Liver (tissue), 9 donors: Measurements from ENCODE around the gene MKI67. TPM values are rescaled to one million over a fixed set of nuclear protein-coding genes. Genes with fewer than 3 reads are reported as not detected.
"Not testable (repeated sequence)": the region's sequence is repeated elsewhere in the genome, so short reads cannot be mapped to it uniquely, and the experiment has no call there.

ENCODE experiments used
- DNase-seq: peaks from one replicate; pipeline ENCODE4 v3.0.0-alpha.2; 2017; ENCODE audit warnings: low spot score
- H3K27ac ChIP-seq, 2 donors: one replicate each; pipeline ENCODE4 v1.7.0; 2013; ENCODE audit warnings: inconsistent platforms in 2 of 2, low read length in 2 of 2, control low read depth in 1 of 2, low read depth in 1 of 2, mild to moderate bottlenecking in 1 of 2
- H3K27me3 ChIP-seq, 4 donors: one replicate each; pipeline versions ENCODE4 v1.6.1 to v1.7.0; 2013; ENCODE audit warnings: low read length in 3 of 4, inconsistent platforms in 1 of 4, mild to moderate bottlenecking in 1 of 4, moderate library complexity in 1 of 4; ENCODE audit not compliant: control insufficient read depth in 4 of 4, insufficient read depth in 4 of 4
- H3K36me3 ChIP-seq, 4 donors: one replicate each; pipeline versions ENCODE4 v1.6.1 to v1.7.0; 2013; ENCODE audit warnings: low read length in 3 of 4, mild to moderate bottlenecking in 3 of 4, low read depth in 1 of 4, moderate library complexity in 1 of 4; ENCODE audit not compliant: control insufficient read depth in 4 of 4, insufficient read depth in 3 of 4
- H3K4me1 ChIP-seq, 4 donors: one replicate each; pipeline versions ENCODE4 v1.6.1 to v1.7.0; 2013; ENCODE audit warnings: low read length in 3 of 4, mild to moderate bottlenecking in 3 of 4, moderate library complexity in 1 of 4; ENCODE audit not compliant: control insufficient read depth in 4 of 4, insufficient read depth in 4 of 4
- H3K4me3 ChIP-seq, 3 donors: one replicate each; pipeline versions ENCODE4 v1.6.1 to v1.7.0; 2013; ENCODE audit warnings: low read length in 3 of 3, control low read depth in 1 of 3, low read depth in 1 of 3, mild to moderate bottlenecking in 1 of 3
- H3K9ac ChIP-seq, 2 donors: one replicate each; pipeline ENCODE4 v1.7.0; 2013; ENCODE audit warnings: low read length in 2 of 2, mild to moderate bottlenecking in 2 of 2, moderate library complexity in 2 of 2, control low read depth in 1 of 2, low read depth in 1 of 2
- H3K9me3 ChIP-seq, 4 donors: one replicate each; pipeline versions ENCODE4 v1.6.1 to v1.7.0; 2013; ENCODE audit warnings: low read length in 3 of 4; ENCODE audit not compliant: control insufficient read depth in 4 of 4
- EGR1 ChIP-seq, 2 donors: IDR thresholded peaks; 2 replicates each; pipeline ENCODE4 v1.6.1; 2016 to 2018; ENCODE audit warnings: antibody characterized with exemption in 2 of 2, low read depth in 2 of 2
- FOXA1 ChIP-seq: IDR thresholded peaks from 2 replicates; pipeline ENCODE4 v1.6.1; 2016; ENCODE audit warnings: antibody characterized with exemption
- FOXA2 ChIP-seq: IDR thresholded peaks from 2 replicates; pipeline ENCODE4 v1.6.1; 2016; ENCODE audit warnings: antibody characterized with exemption
- GABPA ChIP-seq, 2 donors: IDR thresholded peaks in 1 of 2; conservative IDR thresholded peaks in 1 of 2; 2 replicates each; pipeline ENCODE4 v1.6.1; 2016; ENCODE audit warnings: antibody characterized with exemption in 2 of 2, mild to moderate bottlenecking in 1 of 2, moderate library complexity in 1 of 2
- HNF4A ChIP-seq, 2 donors: conservative IDR thresholded peaks; 2 replicates each; pipeline ENCODE4 v1.6.1; 2016; ENCODE audit warnings: antibody characterized with exemption in 2 of 2, mild to moderate bottlenecking in 2 of 2
- HNF4G ChIP-seq: IDR thresholded peaks from 2 replicates; pipeline ENCODE4 v1.6.1; 2016; ENCODE audit warnings: antibody characterized with exemption
- JUND ChIP-seq, 2 donors: IDR thresholded peaks; 2 replicates each; pipeline ENCODE4 v1.6.1; 2016; ENCODE audit warnings: antibody characterized with exemption in 2 of 2
- MAX ChIP-seq: IDR thresholded peaks from 2 replicates; pipeline ENCODE4 v1.6.1; 2016; ENCODE audit warnings: antibody characterized with exemption
- NR2F2 ChIP-seq: IDR thresholded peaks from 2 replicates; pipeline ENCODE4 v1.6.1; 2016; ENCODE audit warnings: antibody characterized with exemption
- RAD21 ChIP-seq, 2 donors: IDR thresholded peaks; 2 replicates each; pipeline ENCODE4 v1.6.1; 2016; ENCODE audit warnings: antibody characterized with exemption in 2 of 2, mild to moderate bottlenecking in 2 of 2
- RXRA ChIP-seq, 2 donors: IDR thresholded peaks; 2 replicates each; pipeline ENCODE4 v1.6.1; 2017 to 2018; ENCODE audit warnings: antibody characterized with exemption in 2 of 2, mild to moderate bottlenecking in 1 of 2
- SP1 ChIP-seq: IDR thresholded peaks from 2 replicates; pipeline ENCODE4 v1.6.1; 2018; ENCODE audit warnings: antibody characterized with exemption, mild to moderate bottlenecking
- TAF1 ChIP-seq: conservative IDR thresholded peaks from 2 replicates; pipeline ENCODE4 v1.6.1; 2016; ENCODE audit warnings: antibody characterized with exemption, mild to moderate bottlenecking
- YY1 ChIP-seq: IDR thresholded peaks from 2 replicates; pipeline ENCODE4 v1.6.1; 2016; ENCODE audit warnings: antibody characterized with exemption, mild to moderate bottlenecking
- ZBTB33 ChIP-seq: IDR thresholded peaks from 2 replicates; pipeline ENCODE4 v1.6.1; 2016; ENCODE audit warnings: antibody characterized with exemption
- WGBS: extraction: QIAGEN DNeasy Blood & Tissue Kit; methylation state at CpG from one replicate; pipeline ENCODE4 v1.1.7; 2013; 5-methylcytosine and 5-hydroxymethylcytosine counted together
- polyA plus RNA-seq, 2 donors: library from polyadenylated mRNA; stranded (reverse) in 1 of 2; unstranded in 1 of 2; fragments of 200-250 nt in 1 of 2; fragments of >200 nt in 1 of 2; fragmentation: Nextera tagmentation in 1 of 2; extraction: Ambion mirVana in 1 of 2; gene quantifications; one replicate each; pipeline versions ENCODE4 v1.2.1 to v1.2.3, GENCODE V29; 2013 to 2015
- total RNA-seq, 2 donors: library from RNA; depleted of rRNA; stranded (reverse); fragments of >200 nt; gene quantifications; one replicate each; pipeline ENCODE4 v1.2.3, GENCODE V29; 2014
- TF ChIP-seq, protein P1 (sequence below): IDR thresholded peaks from 2 replicates; pipeline ENCODE4 v1.6.1; 2016; ENCODE audit warnings: antibody characterized with exemption, mild to moderate bottlenecking
- TF ChIP-seq, protein P2 (sequence below): IDR thresholded peaks from 2 replicates; pipeline ENCODE4 v1.6.1; 2016; ENCODE audit warnings: antibody characterized with exemption
- TF ChIP-seq, protein P3 (sequence below): fragments of 150-350 bp; IDR thresholded peaks from 2 replicates; pipeline ENCODE4 v1.5.1; 2017; ENCODE audit warnings: improper control_type of control experiment, low read depth, low read length; ENCODE audit not compliant: missing input control
- donor health status: healthy.
- donor health status: healthy.
- donor health status: healthy.
- donor health status: healthy.
- donor health status: healthy.

MKI67 gene
- total and polyA plus RNA-seq, 4 donors = 0.25 to 54.5 (median 1.1) TPM

- Histone ChIP-seq H3K4me1 (peaks cover 0 to 5% (median 0%) of the 10 kb centered on the region in 4 donors), H3K36me3 (peaks cover 0 to 2% (median 0%) of the 10 kb centered on the region in 4 donors), H3K27me3 (peaks cover 0 to 9% (median 0%) of the 10 kb centered on the region in 4 donors), H3K27ac (no peak overlapping the region), H3K9ac (no peak overlapping the region), H3K4me3 (no peak overlapping the region), H3K9me3 (peaks cover 0 to under 1% (median 0%) of the 10 kb centered on the region in 4 donors)
- no peak for DNase-seq
- TF ChIP-seq FOXA1 (no peak), MAX (no peak), NR2F2 (no peak), GABPA (IDR thresholded peaks at IDR 0.05 in 1 of 2, conservative IDR thresholded peaks at IDR 0.05 in 1 of 2) (no peak), JUND (IDR thresholded peaks at IDR 0.05) (no peak), HNF4A (conservative IDR thresholded peaks at IDR 0.05) (no peak), ZBTB33 (no peak), YY1 (no peak), TAF1 (no peak), RAD21 (IDR thresholded peaks at IDR 0.05) (no peak), HNF4G (no peak), EGR1 (IDR thresholded peaks at IDR 0.05; ENCODE audit: low read depth in 2 of 2) (no peak), SP1 (no peak), RXRA (IDR thresholded peaks at IDR 0.05) (no peak), FOXA2 (no peak)
- TF ChIP-seq, protein P1, sequence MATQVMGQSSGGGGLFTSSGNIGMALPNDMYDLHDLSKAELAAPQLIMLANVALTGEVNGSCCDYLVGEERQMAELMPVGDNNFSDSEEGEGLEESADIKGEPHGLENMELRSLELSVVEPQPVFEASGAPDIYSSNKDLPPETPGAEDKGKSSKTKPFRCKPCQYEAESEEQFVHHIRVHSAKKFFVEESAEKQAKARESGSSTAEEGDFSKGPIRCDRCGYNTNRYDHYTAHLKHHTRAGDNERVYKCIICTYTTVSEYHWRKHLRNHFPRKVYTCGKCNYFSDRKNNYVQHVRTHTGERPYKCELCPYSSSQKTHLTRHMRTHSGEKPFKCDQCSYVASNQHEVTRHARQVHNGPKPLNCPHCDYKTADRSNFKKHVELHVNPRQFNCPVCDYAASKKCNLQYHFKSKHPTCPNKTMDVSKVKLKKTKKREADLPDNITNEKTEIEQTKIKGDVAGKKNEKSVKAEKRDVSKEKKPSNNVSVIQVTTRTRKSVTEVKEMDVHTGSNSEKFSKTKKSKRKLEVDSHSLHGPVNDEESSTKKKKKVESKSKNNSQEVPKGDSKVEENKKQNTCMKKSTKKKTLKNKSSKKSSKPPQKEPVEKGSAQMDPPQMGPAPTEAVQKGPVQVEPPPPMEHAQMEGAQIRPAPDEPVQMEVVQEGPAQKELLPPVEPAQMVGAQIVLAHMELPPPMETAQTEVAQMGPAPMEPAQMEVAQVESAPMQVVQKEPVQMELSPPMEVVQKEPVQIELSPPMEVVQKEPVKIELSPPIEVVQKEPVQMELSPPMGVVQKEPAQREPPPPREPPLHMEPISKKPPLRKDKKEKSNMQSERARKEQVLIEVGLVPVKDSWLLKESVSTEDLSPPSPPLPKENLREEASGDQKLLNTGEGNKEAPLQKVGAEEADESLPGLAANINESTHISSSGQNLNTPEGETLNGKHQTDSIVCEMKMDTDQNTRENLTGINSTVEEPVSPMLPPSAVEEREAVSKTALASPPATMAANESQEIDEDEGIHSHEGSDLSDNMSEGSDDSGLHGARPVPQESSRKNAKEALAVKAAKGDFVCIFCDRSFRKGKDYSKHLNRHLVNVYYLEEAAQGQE = no peak
- TF ChIP-seq, protein P2, sequence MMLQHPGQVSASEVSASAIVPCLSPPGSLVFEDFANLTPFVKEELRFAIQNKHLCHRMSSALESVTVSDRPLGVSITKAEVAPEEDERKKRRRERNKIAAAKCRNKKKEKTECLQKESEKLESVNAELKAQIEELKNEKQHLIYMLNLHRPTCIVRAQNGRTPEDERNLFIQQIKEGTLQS = no peak
- TF ChIP-seq, protein P3, sequence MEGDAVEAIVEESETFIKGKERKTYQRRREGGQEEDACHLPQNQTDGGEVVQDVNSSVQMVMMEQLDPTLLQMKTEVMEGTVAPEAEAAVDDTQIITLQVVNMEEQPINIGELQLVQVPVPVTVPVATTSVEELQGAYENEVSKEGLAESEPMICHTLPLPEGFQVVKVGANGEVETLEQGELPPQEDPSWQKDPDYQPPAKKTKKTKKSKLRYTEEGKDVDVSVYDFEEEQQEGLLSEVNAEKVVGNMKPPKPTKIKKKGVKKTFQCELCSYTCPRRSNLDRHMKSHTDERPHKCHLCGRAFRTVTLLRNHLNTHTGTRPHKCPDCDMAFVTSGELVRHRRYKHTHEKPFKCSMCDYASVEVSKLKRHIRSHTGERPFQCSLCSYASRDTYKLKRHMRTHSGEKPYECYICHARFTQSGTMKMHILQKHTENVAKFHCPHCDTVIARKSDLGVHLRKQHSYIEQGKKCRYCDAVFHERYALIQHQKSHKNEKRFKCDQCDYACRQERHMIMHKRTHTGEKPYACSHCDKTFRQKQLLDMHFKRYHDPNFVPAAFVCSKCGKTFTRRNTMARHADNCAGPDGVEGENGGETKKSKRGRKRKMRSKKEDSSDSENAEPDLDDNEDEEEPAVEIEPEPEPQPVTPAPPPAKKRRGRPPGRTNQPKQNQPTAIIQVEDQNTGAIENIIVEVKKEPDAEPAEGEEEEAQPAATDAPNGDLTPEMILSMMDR = no peak
- WGBS = 51% methylated on average over 3 of the region's 3 CpGs
Measured at GRCh38 chr10:128140425-128140824, 14.2 kb upstream of the MKI67 start.

- H3K4me1 ChIP-seq, H3K36me3 ChIP-seq, H3K27me3 ChIP-seq, H3K27ac ChIP-seq, DNase-seq, H3K9ac ChIP-seq, H3K4me3 ChIP-seq, H3K9me3 ChIP-seq: not testable (repeated sequence)
- WGBS = 60% methylated on average over 11 of the region's 11 CpGs
Measured at GRCh38 chr10:128138429-128138828, 12.2 kb upstream of the MKI67 start.
